ENCODE data around the gene TAOK2. TPM values are rescaled to one million over a fixed set of nuclear protein-coding genes. Genes with fewer than 3 reads are reported as not detected.
"Not testable (repeated sequence)": the region's sequence is repeated elsewhere in the genome, so short reads cannot be mapped to it uniquely, and the experiment has no call there.

TAOK2 gene
- polyA plus RNA-seq (ENCODE audit: low read depth in 6 of 6), result 1 to 10 TPM; 2.3 to 8.5 (median 3.4) TPM

DNA sequence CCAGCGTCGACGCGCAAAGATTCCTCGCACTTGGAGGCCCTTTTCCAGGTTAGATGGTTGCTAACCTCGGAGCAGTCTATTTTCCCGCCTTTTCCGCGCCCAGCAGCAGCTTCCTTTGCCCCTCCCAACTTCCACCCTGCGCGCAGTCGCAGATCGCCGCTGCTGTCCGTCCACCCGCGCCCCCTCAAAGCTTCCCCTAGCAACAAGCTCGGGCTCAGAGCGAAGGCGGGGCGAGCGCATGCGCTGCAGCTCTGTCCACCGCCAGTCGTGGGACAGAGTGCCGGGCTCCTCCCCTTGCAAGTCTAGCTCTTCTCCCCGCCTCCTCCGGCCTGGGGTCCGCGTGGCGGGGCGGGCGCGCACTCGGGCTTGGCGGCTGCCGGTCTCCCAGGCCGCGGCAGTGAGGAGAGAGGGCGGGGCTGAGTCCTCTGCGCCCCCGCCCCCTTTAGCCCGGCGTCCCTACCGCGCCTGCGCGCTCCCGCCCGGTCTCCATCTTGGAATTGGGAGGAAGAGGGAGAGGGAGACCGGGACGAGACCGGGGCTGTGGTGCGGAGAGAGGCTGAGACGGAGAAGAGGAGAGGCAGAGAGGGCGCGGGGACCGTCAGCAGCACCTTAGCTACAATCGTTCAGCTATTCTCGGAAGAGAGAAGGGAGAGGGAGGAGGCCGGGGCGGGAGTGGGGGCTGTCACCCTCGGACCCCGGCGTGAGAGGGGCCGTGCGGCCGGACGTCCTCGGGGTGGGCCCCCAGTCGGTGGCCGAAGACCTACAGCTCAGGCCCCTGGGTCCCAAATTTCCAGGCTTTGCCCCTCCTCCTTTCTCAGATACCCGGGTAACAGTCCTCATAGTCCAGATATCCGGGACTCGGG is at the start of gene TAOK2:
TAOK2 (plus strand) TSS at position 485 of the 863 bp plus-strand sequence. CDS start 3,905 bp downstream, outside the sequence.
- Mint-ChIP-seq H3K4me3 (peak within 1 kb of the TSS; percentile 86 to 99 (median 94)), H3K27me3 (no peaks in the 10 kb centered on the region), H3K9me3 (no peaks in the 10 kb centered on the region), H3K27ac (peak within 1 kb of the TSS; percentile 88 to 98 (median 94)), H3K36me3 (peaks cover 0 to 11% of the 10 kb centered on the region in 2 donors), H3K4me1 (peaks cover 38 to 51% (median 42%) of the 10 kb centered on the region in 3 donors)
- peak; percentile 95 to 97 for ATAC-seq (ENCODE audit: low read depth in 2 of 2)
- DNase-seq, result peak; percentile 98

GRCh38 chr16:29925105-29925756 is 48.4 kb upstream of the TAOK2 start:
- Mint-ChIP-seq H3K27ac (peak overlapping the region; percentile 50 to 91 (median 88)), H3K4me3 (peak overlapping the region; percentile 87 to 98 (median 95)), H3K4me1 (peaks cover 28 to 42% (median 37%) of the 10 kb centered on the region in 3 donors), H3K36me3 (peaks cover 11 to 12% of the 10 kb centered on the region in 2 donors), H3K27me3 (no peaks in the 10 kb centered on the region), H3K9me3 (no peaks in the 10 kb centered on the region)
- no peak for ATAC-seq (ENCODE audit: low read depth in 2 of 2)
- no peak for DNase-seq

DNA sequence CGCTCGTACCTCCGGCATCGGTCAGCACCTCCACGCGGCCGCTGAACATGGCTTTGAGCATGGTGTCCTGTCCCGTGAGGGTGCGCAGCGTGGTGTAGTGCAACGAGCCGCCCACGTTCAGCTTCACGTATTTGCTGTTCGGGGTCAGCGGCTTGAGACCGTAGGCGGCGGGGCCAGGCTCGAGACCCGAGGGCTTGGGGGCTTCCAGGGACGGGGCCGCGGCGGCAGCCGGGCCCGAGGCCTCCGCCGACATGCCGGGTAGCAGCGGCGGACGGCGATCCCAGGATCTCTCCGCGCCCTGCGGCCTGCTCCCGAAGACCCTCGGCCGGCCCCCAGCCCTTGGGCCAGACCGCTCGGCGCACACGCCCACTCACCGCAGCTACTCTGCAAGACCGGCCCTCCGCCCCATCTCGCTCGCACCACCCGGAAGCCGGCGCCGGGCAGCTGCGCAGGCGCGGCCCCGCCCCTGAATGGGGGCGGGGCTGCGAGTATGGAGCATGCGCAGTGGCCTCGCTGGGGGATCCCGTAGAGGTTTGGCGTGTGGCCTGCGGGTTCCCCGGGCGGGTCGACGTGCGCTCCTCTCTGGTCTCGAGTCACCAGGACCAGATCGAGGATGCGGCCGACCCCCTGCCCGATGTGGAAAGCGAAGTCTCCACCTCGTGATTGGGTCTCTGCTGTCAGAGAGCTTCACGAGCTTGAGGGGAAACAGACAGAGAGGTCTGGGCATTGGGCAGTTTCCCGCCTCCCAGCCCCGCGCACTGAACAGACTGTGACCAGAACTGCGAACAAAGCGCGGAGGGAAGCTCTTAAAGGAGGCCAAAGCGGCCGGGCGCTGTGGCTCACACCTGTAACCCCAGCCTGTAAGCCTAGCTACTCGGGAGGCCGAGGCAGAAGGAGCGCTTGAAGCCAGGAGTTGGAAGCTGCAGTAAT is 47.6 kb upstream of the TAOK2 start, which contains the start of gene KCTD13:
KCTD13 (minus strand) TSS at position 446 of the 930 bp plus-strand sequence; CDS start at position 253, 193 bp downstream.
- Mint-ChIP-seq H3K4me3 (peak within 1 kb of the TSS; percentile 87 to 99 (median 96)), H3K9me3 (no peaks in the 10 kb centered on the region), H3K4me1 (peaks cover 23 to 42% (median 37%) of the 10 kb centered on the region in 3 donors), H3K27ac (peak within 1 kb of the TSS; percentile 89 to 99 (median 98)), H3K27me3 (no peaks in the 10 kb centered on the region), H3K36me3 (peaks cover 3 to 4% of the 10 kb centered on the region in 2 donors)
- ATAC-seq (ENCODE audit: low read depth in 2 of 2) (peak; percentile 86 to 89), DNase-seq (peak; percentile 95)

- peak overlapping the region; percentile 87 to 99 (median 96) for H3K4me3 Mint-ChIP-seq
- no peaks in the 10 kb centered on the region for H3K27me3 Mint-ChIP-seq
- DNase-seq, result no peak
- no peak for ATAC-seq (ENCODE audit: low read depth in 2 of 2)
- peaks cover 21 to 42% (median 37%) of the 10 kb centered on the region in 3 donors for H3K4me1 Mint-ChIP-seq
- H3K9me3 Mint-ChIP-seq, result no peaks in the 10 kb centered on the region
- H3K27ac Mint-ChIP-seq, result peak overlapping the region; percentile 89 to 99 (median 98)
- no peaks in the 10 kb centered on the region for H3K36me3 Mint-ChIP-seq
These were observed 47.0 kb upstream of the TAOK2 start for GRCh38 chr16:29926711-29927052.

GRCh38 chr16:29927070-29927905 is 46.4 kb upstream of the TAOK2 start:
- no peaks in the 10 kb centered on the region for H3K27me3 Mint-ChIP-seq
- no peaks in the 10 kb centered on the region for H3K36me3 Mint-ChIP-seq
- ATAC-seq (ENCODE audit: low read depth in 2 of 2) (no peak), DNase-seq (no peak)
- peaks cover 21 to 40% (median 37%) of the 10 kb centered on the region in 3 donors for H3K4me1 Mint-ChIP-seq
- no peaks in the 10 kb centered on the region for H3K9me3 Mint-ChIP-seq
- peak overlapping the region; percentile 4 to 98 (median 93) for H3K27ac Mint-ChIP-seq
- H3K4me3 Mint-ChIP-seq, result peak overlapping the region; percentile 87 to 99 (median 96)

DNA sequence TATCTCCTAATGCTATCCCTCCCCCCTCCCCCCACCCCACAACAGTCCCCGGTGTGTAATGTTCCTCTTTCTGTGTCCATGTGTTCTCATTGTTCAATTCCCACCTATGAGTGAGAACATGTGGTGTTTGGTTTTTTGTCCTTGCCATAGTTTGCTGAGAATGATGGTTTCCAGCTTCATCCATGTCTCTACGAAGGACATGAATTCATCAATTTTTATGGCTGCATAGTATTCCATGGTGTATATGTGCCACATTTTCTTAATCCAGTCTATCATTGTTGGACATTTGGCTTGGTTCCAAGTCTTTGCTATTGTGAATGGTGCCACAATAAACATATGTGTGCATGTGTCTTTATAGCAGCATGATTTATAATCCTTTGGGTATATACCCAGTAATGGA is 41.9 kb upstream of the TAOK2 start:
- peaks cover 4 to 14% (median 11%) of the 10 kb centered on the region in 3 donors for H3K4me1 Mint-ChIP-seq
- not testable (repeated sequence) for ATAC-seq (ENCODE audit: low read depth in 2 of 2); DNase-seq; H3K4me3 Mint-ChIP-seq; H3K9me3 Mint-ChIP-seq; H3K27me3 Mint-ChIP-seq; H3K36me3 Mint-ChIP-seq
- peak overlapping the region in 1 of 6 donors; percentile 38 for H3K27ac Mint-ChIP-seq

DNA sequence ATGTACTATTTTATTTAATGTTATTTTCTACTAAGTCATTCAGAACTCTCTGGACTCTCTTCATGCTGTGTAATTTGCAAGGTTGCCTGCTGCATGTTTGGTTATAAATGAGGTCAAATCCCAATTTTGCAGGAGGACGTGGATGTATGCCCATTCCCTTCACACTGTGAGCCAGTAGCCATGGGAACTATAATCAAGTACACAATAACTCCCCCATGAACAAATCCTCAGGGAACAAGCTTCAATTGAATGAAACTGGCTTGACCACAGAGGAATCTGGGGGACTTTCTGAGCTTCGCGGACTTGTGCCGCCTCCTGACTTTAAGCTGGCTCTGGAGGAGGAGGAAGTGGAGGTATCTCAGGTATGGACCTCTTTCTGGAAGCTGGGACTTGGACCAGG is 33.0 kb upstream of the TAOK2 start:
- H3K9me3 Mint-ChIP-seq, result peaks cover 0 to 4% (median 0%) of the 10 kb centered on the region in 7 donors
- no peaks in the 10 kb centered on the region for H3K4me1 Mint-ChIP-seq
- DNase-seq (no peak), ATAC-seq (ENCODE audit: low read depth in 2 of 2) (no peak)
- peaks cover 13 to 27% (median 20%) of the 10 kb centered on the region in 3 donors for H3K27me3 Mint-ChIP-seq
- H3K27ac Mint-ChIP-seq, result no peak overlapping the region
- H3K4me3 Mint-ChIP-seq, result no peak overlapping the region
- no peaks in the 10 kb centered on the region for H3K36me3 Mint-ChIP-seq

DNA sequence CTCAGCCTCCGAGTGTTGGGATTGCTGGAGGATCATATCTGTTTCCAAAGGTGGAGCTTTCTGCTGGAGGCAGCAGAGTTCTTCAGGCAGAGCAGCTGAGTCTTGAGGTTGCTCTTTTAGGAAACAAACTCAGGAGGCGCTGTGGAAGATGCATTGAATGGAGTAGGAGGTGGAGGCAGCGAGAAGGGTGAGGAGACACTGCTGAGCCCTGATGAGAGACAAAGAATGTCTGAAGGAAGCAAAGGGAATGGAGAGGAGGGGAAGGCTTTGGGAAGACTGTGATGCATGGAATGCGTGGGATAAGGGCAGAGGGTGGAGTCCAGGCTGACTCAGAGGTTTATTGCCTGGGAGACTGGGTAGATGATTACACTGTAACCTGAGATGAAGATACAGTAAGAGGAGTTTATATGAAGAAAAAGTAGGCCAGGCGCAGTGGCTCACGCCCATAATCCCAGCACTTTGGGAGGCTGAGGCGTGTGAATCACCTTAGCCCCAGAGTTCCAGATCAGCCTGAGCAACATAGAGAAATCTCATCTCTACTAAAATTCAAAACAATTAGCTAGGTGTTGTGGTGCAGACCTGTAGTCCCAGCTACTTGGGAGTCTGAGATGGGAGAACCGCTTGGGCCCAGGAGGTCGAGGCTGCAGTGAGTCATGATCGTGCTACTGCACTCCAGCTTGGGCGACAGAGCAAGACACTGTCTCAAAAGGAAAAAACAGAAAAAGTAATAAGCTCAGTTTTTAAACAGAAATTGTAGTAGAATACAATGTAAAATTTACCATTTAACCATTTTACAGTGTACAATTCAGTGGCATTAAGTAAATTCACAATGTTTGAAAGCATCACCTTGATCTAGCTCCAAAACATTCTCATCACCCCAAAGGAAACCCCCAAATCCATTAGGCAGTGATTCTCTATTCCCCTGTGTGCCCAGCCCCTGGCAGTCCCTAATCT is 29.5 kb upstream of the TAOK2 start:
- H3K27me3 Mint-ChIP-seq, result peaks cover 13 to 21% (median 19%) of the 10 kb centered on the region in 3 donors
- peak overlapping the region in 2 of 8 donors; percentile 21 to 23 for H3K4me3 Mint-ChIP-seq
- no peak for DNase-seq
- H3K36me3 Mint-ChIP-seq, result no peaks in the 10 kb centered on the region
- H3K27ac Mint-ChIP-seq, result no peak overlapping the region
- peaks cover 0 to 4% (median 0%) of the 10 kb centered on the region in 7 donors for H3K9me3 Mint-ChIP-seq
- ATAC-seq (ENCODE audit: low read depth in 2 of 2), result no peak
- no peaks in the 10 kb centered on the region for H3K4me1 Mint-ChIP-seq

DNA sequence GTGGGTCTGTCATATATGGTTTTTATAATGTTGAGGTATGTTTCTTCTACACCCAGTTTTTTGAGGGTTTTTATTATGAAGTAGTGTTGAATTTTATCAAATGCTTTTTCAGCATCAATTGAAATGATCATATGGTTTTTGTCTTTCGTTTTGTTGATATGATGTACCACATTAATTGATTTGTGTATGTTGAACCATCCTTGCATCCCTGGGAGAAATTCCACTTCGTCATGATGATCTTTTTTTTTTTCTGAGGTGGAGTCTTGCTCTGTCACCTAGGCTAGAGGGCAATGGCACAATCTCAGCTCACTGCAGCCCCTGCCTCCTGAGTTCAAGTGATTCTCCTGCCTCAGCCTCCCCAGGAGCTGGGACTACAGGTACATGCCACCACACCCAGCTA is 25.8 kb upstream of the TAOK2 start:
- ATAC-seq (ENCODE audit: low read depth in 2 of 2) (no peak), DNase-seq (no peak)
- H3K4me3 Mint-ChIP-seq, result no peak overlapping the region
- H3K27ac Mint-ChIP-seq, result peak overlapping the region in 1 of 6 donors; percentile 27
- peaks cover 0 to 15% (median 10%) of the 10 kb centered on the region in 3 donors for H3K27me3 Mint-ChIP-seq
- no peaks in the 10 kb centered on the region for H3K4me1 Mint-ChIP-seq
- H3K9me3 Mint-ChIP-seq, result peaks cover 3 to 17% (median 12%) of the 10 kb centered on the region in 7 donors
- H3K36me3 Mint-ChIP-seq, result peaks cover 0 to 11% of the 10 kb centered on the region in 2 donors

DNA sequence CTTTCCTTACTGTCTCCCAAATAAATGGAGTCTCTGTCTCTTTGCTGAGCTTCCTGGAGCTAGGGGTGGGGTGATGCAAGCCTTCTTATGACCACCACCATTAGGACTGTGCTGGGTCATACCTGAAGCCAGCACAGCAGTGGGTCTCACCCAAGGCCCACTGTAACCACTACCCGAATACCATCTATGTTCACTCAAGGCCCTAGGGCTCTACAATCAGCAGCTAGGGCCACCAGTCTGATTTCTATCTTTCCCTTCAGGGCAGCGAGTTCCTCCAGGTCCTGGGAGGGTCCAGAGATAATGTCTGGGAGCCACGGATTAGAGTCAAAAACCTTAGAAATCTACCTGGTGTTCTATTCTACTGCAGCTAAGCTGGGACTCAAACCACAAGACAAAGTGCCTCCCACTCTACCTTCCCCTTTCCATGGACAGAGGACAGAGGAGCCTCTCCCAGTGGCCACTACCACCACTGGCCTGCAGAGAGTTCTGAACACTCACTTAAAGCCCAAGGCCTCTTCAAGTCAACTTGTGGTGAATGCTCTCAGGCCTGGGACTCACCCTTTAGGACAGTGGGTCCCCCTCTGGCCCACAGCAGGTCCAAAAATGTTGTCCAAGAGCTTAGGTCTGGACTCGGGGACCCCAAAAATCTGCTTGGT is 22.7 kb upstream of the TAOK2 start:
- ATAC-seq (ENCODE audit: low read depth in 2 of 2), result no peak

More for the DNA sequence above, 22.7 kb upstream of the TAOK2 start:
- no peaks in the 10 kb centered on the region for H3K4me1 Mint-ChIP-seq
- H3K36me3 Mint-ChIP-seq, result peaks cover 0 to 11% of the 10 kb centered on the region in 2 donors
- DNase-seq, result no peak
- peak overlapping the region in 1 of 8 donors; percentile 12 for H3K4me3 Mint-ChIP-seq
- peaks cover 0 to 15% (median 10%) of the 10 kb centered on the region in 3 donors for H3K27me3 Mint-ChIP-seq
- no peak overlapping the region for H3K27ac Mint-ChIP-seq
- H3K9me3 Mint-ChIP-seq, result peaks cover 3 to 17% (median 12%) of the 10 kb centered on the region in 7 donors
